Glomerular endothelial cell (primary cell): ENCODE results near the gene DYRK2. TPM values are rescaled to one million over a fixed set of nuclear protein-coding genes. Genes with fewer than 3 reads are reported as not detected.

Experiments
- DNase-seq: peaks from one replicate; pipeline ENCODE4 v3.0.0-alpha.2; 2011; ENCODE audit warnings: low read depth, low spot score; ENCODE audit errors: extremely low read depth
- total RNA-seq: library from RNA; depleted of rRNA; stranded (reverse); fragments of >200 nt; gene quantifications from 2 replicates; pipeline ENCODE4 v1.2.3, GENCODE V29; 2015

The DYRK2 gene
- 21.3 and 22.3 TPM in 2 replicates for total RNA-seq

GRCh38 chr12:67648521-67649260 lies at the start of gene DYRK2:
TSS of gene DYRK2 (plus strand) at chr12:67648745. CDS start at chr12:67649134, 389 bp downstream.
- DNase-seq = no peak

- DNase-seq = no peak
Observed at GRCh38 chr12:67599691-67600090, 48.9 kb upstream of the DYRK2 start.

- no peak for DNase-seq
Observed at GRCh38 chr12:67601126-67601525, 47.4 kb upstream of the DYRK2 start.

- DNase-seq = no peak
Observed at GRCh38 chr12:67609226-67609870, 39.2 kb upstream of the DYRK2 start.

- DNase-seq = no peak
Observed at GRCh38 chr12:67613040-67613439, 35.5 kb upstream of the DYRK2 start.

GRCh38 chr12:67617629-67618028 lies 30.9 kb upstream of the DYRK2 start:
- no peak for DNase-seq

GRCh38 chr12:67618303-67618702 lies 30.2 kb upstream of the DYRK2 start:
- DNase-seq = no peak

- no peak for DNase-seq
Observed at GRCh38 chr12:67621112-67621511, 27.4 kb upstream of the DYRK2 start.

- DNase-seq = no peak
Observed at GRCh38 chr12:67621926-67622325, 26.6 kb upstream of the DYRK2 start.

GRCh38 chr12:67623259-67623658 lies 25.3 kb upstream of the DYRK2 start:
- DNase-seq = no peak

GRCh38 chr12:67624355-67624754 lies 24.2 kb upstream of the DYRK2 start:
- DNase-seq = no peak

- DNase-seq = no peak
Observed at GRCh38 chr12:67625004-67625403, 23.5 kb upstream of the DYRK2 start.

GRCh38 chr12:67626156-67626555 lies 22.4 kb upstream of the DYRK2 start:
- DNase-seq = no peak

GRCh38 chr12:67630373-67631088 lies 18.0 kb upstream of the DYRK2 start:
- no peak for DNase-seq

GRCh38 chr12:67632005-67632404 lies 16.5 kb upstream of the DYRK2 start:
- DNase-seq = no peak

- DNase-seq = no peak
Observed at GRCh38 chr12:67633024-67633610, 15.4 kb upstream of the DYRK2 start.

- no peak for DNase-seq
Observed at GRCh38 chr12:67633708-67634107, 14.8 kb upstream of the DYRK2 start.

- no peak for DNase-seq
Observed at GRCh38 chr12:67634303-67634761, 14.2 kb upstream of the DYRK2 start.

- no peak for DNase-seq
Observed at GRCh38 chr12:67637718-67638117, 10.8 kb upstream of the DYRK2 start.

- DNase-seq = no peak
Observed at GRCh38 chr12:67638694-67639093, 9.9 kb upstream of the DYRK2 start.

GRCh38 chr12:67640863-67641262 lies 7.7 kb upstream of the DYRK2 start:
- no peak for DNase-seq
